GM12892 (cell line): ENCODE measurements around the gene PRDM16.

ENCODE experiments used
- DNase-seq: peaks from one replicate; pipeline ENCODE4 v3.0.0; 2011; ENCODE audit not compliant: insufficient read length
- FAIRE-seq: peaks from 2 replicates; lab custom pipeline; 2011; peaks lifted over from hg19 to GRCh38; lab: Jason Lieb, UNC
- POLR2A ChIP-seq: IDR thresholded peaks from 2 replicates; pipeline ENCODE4 v1.6.1; 2011; ENCODE audit warnings: low read depth, low read length, control low read depth
- POLR2AphosphoS5 ChIP-seq: IDR thresholded peaks from 2 replicates; pipeline ENCODE4 v1.6.1; 2011; ENCODE audit warnings: low read depth, low read length, control low read depth
- TAF1 ChIP-seq: IDR thresholded peaks from 2 replicates; pipeline ENCODE4 v1.6.1; 2011; ENCODE audit warnings: low read depth, mild to moderate bottlenecking, control low read depth, low read length, borderline replicate concordance

The PRDM16 gene

DNA sequence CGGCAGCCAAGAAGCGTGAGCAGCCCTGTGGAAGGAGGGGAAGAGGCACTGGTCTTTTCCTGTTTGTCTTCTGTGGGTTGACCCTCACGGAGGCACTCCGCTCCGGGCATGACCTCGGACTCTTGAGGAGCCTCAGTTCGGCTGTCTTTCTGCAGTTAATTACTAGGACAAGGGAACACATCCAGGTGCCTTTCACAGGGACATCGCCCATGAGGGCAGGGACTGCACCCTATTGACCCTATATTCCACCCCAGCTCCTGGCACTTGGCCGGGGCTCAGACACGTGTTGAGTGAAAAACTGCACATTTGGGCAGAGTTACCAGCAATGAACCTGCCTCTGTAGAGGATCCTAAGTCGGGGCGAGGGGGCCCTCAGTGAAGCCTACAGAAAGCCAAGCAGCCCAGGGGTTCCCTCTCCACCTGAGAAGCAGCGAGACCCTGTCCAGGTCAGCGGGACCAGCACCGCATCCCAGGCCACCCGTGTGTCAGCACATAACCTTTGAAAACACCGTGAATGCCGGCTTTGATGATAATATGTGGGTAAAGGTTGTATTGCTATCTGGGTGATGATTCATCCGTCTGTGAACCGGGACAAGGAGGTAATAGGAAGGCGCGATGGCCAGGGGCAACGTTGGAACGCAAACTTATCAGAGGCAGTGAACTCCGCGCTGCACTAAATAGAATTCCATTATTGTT, 224.0 kb downstream of the PRDM16 start:
- FAIRE-seq (no peak), DNase-seq (no peak)
- TF ChIP-seq POLR2A (no peak), TAF1 (no peak), POLR2AphosphoS5 (no peak)

DNA sequence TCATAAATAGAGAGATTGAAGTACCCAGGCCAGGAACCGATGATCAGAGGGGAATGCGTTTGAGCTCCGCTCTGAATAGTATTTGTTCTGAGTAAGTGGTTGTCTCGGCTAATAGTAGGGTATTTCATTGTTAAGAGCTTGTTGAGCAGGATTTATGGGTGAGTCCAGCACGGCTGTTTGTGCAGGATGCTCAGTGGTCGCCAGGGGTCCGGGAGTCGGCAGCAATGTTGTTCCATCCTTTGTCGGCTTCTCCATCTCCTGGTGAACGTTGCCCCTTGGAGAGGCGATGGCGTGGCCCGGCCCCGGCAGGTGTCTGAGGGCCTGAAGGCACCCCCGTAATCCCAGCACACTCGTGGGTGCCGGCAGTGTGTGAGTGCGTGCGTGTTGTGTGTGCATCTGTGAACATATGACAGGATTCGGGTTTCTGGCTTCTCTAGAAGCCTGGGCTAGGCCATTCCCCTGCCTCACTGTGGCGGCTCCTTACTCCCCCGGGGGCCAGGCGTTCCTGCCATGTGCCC, 224.6 kb downstream of the PRDM16 start:
- no peak for DNase-seq
- TF ChIP-seq POLR2AphosphoS5: no peak
- no peak for TF ChIP-seq TAF1
- no peak for TF ChIP-seq POLR2A
- no peak for FAIRE-seq

DNA sequence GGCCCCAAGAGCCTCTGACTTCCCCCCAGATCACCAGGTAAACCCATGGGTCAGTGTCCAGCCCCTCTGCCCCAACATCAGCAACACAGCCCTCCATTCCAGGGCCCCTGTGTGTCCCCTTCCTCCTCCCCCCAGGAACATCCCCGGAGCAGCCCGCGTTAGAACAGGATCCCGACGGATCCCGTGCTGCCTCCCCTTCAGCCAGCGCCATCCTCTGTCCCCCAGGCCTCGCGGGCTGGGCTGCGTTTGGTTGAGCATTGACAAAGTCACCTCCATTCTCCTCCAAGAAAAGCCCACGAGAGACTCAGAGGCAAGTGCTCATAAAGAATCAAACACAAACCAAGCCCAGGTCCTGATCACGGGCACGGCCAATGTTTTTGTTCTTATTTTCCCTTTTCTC, 225.4 kb downstream of the PRDM16 start:
- no peak for DNase-seq
- FAIRE-seq: no peak
- TF ChIP-seq POLR2AphosphoS5: no peak
- TF ChIP-seq POLR2A: no peak

DNA sequence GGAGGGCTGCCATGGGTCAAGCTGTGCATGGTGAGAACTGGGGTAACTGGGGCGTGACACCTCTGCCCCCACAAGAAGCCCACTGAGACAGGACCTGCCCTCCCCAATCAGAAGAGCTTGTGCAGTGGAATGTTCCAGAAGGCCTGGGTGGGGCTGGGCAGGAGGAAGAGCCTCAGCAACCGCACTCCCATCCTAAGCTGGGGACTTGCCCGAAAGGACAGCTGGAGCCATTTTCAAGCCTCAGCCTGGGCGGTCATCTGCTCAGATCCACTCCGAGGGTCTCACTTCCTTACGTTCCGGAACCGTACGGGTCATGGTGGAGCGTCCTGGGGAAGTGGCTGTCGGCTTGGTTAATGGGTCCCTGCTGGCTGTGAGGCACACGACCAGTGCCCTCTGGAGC, 226.8 kb downstream of the PRDM16 start:
- DNase-seq: no peak
- FAIRE-seq: no peak
- no peak for TF ChIP-seq POLR2AphosphoS5
- no peak for TF ChIP-seq TAF1
- TF ChIP-seq POLR2A: no peak

DNA sequence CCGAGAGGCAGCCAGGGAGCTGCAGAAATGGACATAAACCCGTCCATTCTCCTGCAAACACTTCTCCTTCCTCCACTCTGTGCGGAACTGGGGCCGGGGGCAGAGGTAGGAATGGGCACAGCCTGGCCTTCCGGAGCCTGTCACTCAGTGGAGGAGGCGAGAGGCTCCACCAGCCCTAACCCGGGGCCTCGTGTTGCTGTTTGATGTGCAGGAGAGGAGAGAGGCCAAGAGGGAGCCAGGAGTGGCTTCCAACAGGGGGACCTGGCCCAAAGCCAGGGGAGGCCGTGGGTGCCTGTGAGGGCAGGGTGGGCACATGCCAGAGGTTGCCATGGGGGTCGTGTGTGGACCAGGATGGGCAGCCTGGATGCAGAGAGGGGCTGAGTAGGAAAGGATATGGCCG, 227.3 kb downstream of the PRDM16 start:
- TF ChIP-seq POLR2AphosphoS5 (no peak), POLR2A (no peak), TAF1 (no peak)
- FAIRE-seq: no peak
- DNase-seq: no peak

DNA sequence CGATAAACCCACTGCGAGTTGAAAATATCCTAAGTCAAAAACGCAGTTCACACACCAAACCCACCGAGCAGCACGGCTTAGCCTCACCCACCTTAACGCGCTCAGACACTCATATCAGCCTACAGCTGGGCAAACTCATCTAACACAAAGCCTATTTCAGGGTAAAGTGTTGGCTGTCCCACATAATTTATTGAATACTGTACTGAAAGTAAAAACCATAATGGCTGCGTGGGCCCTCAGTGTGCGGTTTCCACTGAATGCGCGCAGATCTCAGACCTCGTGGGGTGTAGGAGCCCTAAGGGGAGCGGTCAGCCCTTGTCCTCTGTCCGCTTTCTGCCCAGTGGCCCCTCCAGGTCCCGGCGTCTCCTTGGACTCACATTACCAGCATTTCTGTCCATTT, 227.8 kb downstream of the PRDM16 start:
- FAIRE-seq (no peak), DNase-seq (no peak)

DNA sequence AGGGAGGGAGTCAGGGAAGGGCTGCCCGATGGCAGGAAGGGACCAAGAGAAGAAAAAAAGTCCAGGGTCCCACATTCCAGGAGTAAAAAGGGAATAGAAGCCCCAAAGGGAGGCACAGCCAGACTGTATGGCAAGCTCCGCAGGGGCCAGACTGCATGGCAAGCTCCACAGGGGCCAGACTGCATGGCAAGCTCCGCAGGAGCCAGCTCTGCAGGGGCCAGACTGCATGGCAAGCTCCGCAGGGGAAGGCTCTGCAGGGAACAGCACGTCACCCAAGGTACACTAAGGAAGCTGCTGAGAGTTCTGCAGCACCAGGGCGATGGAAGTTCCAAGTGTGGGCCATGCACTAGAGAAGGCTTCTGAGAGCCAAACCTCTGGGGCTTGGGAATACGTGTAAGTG, 228.8 kb downstream of the PRDM16 start:
- TF ChIP-seq POLR2A (no peak), TAF1 (no peak), POLR2AphosphoS5 (no peak)
- no peak for FAIRE-seq

More for the DNA sequence above, 227.8 kb downstream of the PRDM16 start:
- TF ChIP-seq POLR2AphosphoS5 (no peak), TAF1 (no peak), POLR2A (no peak)

DNA sequence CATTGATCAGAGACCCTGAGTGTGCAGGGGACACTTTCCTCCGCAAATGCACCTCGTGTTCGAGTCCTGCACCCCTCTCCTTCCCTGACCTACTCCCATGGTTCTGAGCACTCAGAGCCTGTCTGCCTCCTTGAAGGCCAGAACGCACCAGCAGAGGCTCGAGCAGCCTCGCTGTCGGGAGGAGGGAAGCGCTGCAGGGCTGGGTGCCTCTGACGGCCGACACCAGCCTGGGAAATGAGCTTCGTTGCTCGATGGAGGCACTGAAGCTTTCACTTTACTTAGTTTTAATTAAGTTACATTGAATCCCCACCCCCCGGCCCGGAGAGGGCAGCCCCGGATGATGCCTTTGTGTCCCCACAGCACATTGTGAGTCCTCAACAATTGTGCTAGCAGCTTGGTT, 229.2 kb downstream of the PRDM16 start:
- no peak for TF ChIP-seq TAF1
- DNase-seq (no peak), FAIRE-seq (no peak)

More for the DNA sequence above, 228.8 kb downstream of the PRDM16 start:
- no peak for DNase-seq

DNA sequence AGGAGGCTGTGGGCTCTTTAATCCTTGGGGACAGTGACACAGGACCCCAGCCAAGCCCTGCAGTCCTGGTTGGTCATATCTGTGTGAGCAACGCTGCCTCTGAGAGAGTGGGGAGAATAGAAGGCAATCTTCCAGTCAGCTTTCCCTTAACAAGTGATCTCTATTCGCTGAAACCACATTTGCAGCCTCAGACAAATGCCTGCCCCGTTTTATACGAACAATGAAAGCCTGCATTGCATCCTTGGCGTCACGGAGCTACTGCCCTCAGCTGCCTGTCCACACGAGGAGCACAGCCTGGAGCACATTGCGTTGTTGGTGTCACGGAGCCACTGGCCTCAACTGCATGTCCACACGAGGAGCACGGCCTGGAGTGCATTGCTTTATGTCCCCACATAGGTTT, 235.2 kb downstream of the PRDM16 start:
- no peak for FAIRE-seq
- DNase-seq: no peak
- TF ChIP-seq TAF1 (no peak), POLR2AphosphoS5 (no peak), POLR2A (no peak)

DNA sequence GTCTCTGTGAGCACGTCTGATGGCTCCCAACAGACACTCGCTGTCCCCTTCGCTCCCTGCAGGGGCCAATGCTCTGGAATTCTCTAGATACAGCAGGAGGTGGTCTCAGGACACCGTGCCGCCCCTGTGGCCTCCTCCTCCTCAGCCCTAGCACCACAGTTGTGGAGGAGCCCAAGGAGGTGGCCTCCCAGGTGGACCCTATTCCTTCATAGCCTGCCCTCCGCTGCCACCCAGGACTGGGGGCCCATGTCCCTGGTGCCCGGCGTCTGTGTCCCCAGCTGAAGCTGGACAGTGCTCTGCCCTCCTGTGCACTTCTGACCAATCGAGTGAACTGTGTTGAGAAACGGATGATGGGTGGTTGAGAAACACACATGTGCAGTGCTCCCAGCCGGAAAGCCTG, 235.7 kb downstream of the PRDM16 start:
- no peak for TF ChIP-seq TAF1
- FAIRE-seq: no peak
- DNase-seq: no peak

DNA sequence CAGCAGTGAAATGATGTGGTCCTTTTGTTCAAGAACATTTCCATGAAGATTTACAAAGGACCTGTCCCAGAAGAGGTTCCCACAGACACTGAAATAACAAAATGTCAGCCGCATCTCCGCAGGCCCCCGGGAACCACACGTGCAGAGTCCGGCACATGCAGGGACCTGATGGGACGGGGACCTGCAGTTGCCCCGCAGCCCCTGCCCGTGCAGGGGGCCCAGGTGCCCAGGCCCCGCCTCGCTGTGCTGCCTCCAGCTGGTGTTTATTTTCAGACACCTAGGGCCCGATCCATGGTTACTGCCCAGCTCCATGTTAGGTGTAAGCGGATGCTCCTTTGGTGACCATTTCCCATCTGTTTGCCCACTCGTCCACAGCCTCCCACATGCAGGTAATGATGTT, 236.2 kb downstream of the PRDM16 start:
- DNase-seq (no peak), FAIRE-seq (no peak)
- TF ChIP-seq POLR2A: no peak

DNA sequence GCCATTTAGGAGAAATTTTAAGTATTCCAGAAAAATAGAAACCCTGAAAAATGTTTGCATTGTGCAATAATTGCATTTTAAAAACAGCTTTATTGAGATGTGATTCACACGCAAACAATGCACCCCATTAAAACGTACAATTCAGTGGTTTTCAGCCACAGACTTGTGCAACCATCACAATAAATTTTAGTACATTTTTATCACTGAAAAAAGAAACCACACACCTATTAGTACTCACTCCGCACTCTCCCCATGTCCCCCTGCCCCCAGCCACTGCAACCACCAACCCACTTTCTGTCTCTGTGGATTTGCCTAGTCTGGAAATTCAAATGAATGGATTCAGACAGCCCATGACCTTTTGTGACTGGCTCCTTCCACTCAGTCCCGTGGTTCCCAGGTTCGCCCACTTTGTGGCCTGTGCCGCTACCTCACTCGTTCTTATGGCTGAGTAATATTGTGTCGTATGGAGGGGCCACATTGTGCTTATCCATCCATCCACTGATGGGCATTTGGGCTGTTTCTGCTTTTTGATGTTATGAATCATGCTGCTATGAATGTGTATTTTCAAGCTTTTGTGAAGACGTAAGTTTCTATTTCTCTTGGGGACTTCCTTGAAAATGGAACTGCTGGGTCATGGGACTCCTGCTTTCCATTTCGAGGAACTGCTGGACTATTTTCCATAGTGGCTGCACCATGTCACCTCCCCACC, 237.7 kb downstream of the PRDM16 start:
- TF ChIP-seq POLR2AphosphoS5 (no peak), POLR2A (no peak), TAF1 (no peak)
- FAIRE-seq: no peak
- DNase-seq: no peak
